Measurements from ENCODE around the gene CLOCK.

The CLOCK gene

GRCh38 chr4:55575513-55575912 lies 28.8 kb upstream of the CLOCK start:
- Histone ChIP-seq H3K27ac (no peak overlapping the region), H3K27me3 (no peaks in the 10 kb centered on the region), H3K36me3 (no peaks in the 10 kb centered on the region), H3K4me3 (ENCODE audit: low read depth in 1 of 2, low read length in 1 of 2) (no peak overlapping the region), H3K9me3 (no peaks in the 10 kb centered on the region), H3K4me1 (ENCODE audit: control insufficient read depth in 1 of 2, insufficient read depth in 1 of 2, low read depth in 1 of 2, low read length in 1 of 2) (no peaks in the 10 kb centered on the region)
- TF ChIP-seq CTCF (IDR thresholded peaks at IDR 0.05): no peak

- no peaks in the 10 kb centered on the region for H3K9me3 ChIP-seq
- H3K4me3 ChIP-seq (ENCODE audit: low read depth in 1 of 2, low read length in 1 of 2): no peak overlapping the region
- H3K27ac ChIP-seq: no peak overlapping the region
- no peaks in the 10 kb centered on the region for H3K4me1 ChIP-seq (ENCODE audit: control insufficient read depth in 1 of 2, insufficient read depth in 1 of 2, low read depth in 1 of 2, low read length in 1 of 2)
- H3K27me3 ChIP-seq: no peaks in the 10 kb centered on the region
- no peak for TF ChIP-seq CTCF (IDR thresholded peaks at IDR 0.05)
- H3K36me3 ChIP-seq: no peaks in the 10 kb centered on the region
These were observed 27.5 kb upstream of the CLOCK start for GRCh38 chr4:55574252-55574651.

GRCh38 chr4:55571806-55572205 lies 25.1 kb upstream of the CLOCK start:
- no peak overlapping the region for H3K4me3 ChIP-seq (ENCODE audit: low read depth in 1 of 2, low read length in 1 of 2)
- no peaks in the 10 kb centered on the region for H3K27me3 ChIP-seq
- H3K27ac ChIP-seq: no peak overlapping the region
- TF ChIP-seq CTCF (IDR thresholded peaks at IDR 0.05): no peak
- H3K9me3 ChIP-seq: no peaks in the 10 kb centered on the region
- H3K36me3 ChIP-seq: no peaks in the 10 kb centered on the region
- H3K4me1 ChIP-seq (ENCODE audit: control insufficient read depth in 1 of 2, insufficient read depth in 1 of 2, low read depth in 1 of 2, low read length in 1 of 2): no peaks in the 10 kb centered on the region

- TF ChIP-seq CTCF (IDR thresholded peaks at IDR 0.05): no peak
- Histone ChIP-seq H3K4me1 (ENCODE audit: control insufficient read depth in 1 of 2, insufficient read depth in 1 of 2, low read depth in 1 of 2, low read length in 1 of 2) (no peaks in the 10 kb centered on the region), H3K27ac (no peak overlapping the region), H3K4me3 (ENCODE audit: low read depth in 1 of 2, low read length in 1 of 2) (no peak overlapping the region), H3K9me3 (no peaks in the 10 kb centered on the region), H3K27me3 (no peaks in the 10 kb centered on the region), H3K36me3 (no peaks in the 10 kb centered on the region)
These were observed 22.3 kb upstream of the CLOCK start for GRCh38 chr4:55568905-55569504.

GRCh38 chr4:55561889-55562288 lies 15.2 kb upstream of the CLOCK start:
- H3K27ac ChIP-seq: no peak overlapping the region
- no peaks in the 10 kb centered on the region for H3K9me3 ChIP-seq
- H3K4me1 ChIP-seq (ENCODE audit: control insufficient read depth in 1 of 2, insufficient read depth in 1 of 2, low read depth in 1 of 2, low read length in 1 of 2): no peaks in the 10 kb centered on the region
- H3K4me3 ChIP-seq (ENCODE audit: low read depth in 1 of 2, low read length in 1 of 2): no peak overlapping the region
- TF ChIP-seq CTCF (IDR thresholded peaks at IDR 0.05): no peak
- H3K27me3 ChIP-seq: no peaks in the 10 kb centered on the region
- H3K36me3 ChIP-seq: no peaks in the 10 kb centered on the region

GRCh38 chr4:55560096-55560495 lies 13.4 kb upstream of the CLOCK start:
- H3K4me1 ChIP-seq (ENCODE audit: control insufficient read depth in 1 of 2, insufficient read depth in 1 of 2, low read depth in 1 of 2, low read length in 1 of 2): no peaks in the 10 kb centered on the region
- peaks cover 8% of the 10 kb centered on the region for H3K27me3 ChIP-seq
- H3K27ac ChIP-seq: no peak overlapping the region
- no peaks in the 10 kb centered on the region for H3K36me3 ChIP-seq
- H3K9me3 ChIP-seq: no peaks in the 10 kb centered on the region
- H3K4me3 ChIP-seq (ENCODE audit: low read depth in 1 of 2, low read length in 1 of 2): no peak overlapping the region
- no peak for TF ChIP-seq CTCF (IDR thresholded peaks at IDR 0.05)
